ENCODE measurements around the gene STK32C. TPM values are rescaled to one million over a fixed set of nuclear protein-coding genes. Genes with fewer than 3 reads are reported as not detected.

The STK32C gene
- total and polyA plus RNA-seq, 2 experiments from 2014 or later = 8.8 to 9.8 TPM

DNA sequence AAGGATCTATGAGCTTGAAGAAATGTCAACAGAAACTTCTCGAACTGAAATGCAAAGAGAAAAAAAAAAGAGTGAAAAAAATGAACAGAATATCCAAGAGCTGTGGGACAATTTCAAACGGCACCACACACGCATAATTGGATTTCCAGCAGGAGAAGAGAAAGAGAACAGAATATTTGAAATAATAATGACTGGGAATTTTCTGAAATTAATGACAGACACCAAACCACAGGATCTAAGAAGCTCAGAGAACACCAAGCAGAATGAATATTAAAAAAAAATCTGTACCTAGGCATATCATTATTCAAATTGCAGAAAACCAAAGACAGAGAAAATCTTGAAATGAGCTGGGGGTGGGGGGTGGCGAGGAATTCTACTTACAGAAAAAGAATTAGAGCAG, 93.8 kb downstream of the STK32C start:
- no peaks in the 10 kb centered on the region for H3K79me2 ChIP-seq (ENCODE audit: insufficient read depth)
- no peaks in the 10 kb centered on the region for H3K9me2 ChIP-seq (ENCODE audit: insufficient read depth)
- in situ Hi-C loops (cut with MboI) = no loop called here
- no peaks in the 10 kb centered on the region for H3K27me3 ChIP-seq (replicated peaks; ENCODE audit: insufficient read depth)
- no peak for TF ChIP-seq EZH2phosphoT487 (IDR thresholded peaks at IDR 0.05; ENCODE audit: insufficient read depth, low read depth)
- no peak for TF ChIP-seq EZH2 (IDR thresholded peaks at IDR 0.05; ENCODE audit: insufficient read depth, poor library complexity, severe bottlenecking)
- no peaks in the 10 kb centered on the region for H3F3A ChIP-seq (ENCODE audit: insufficient read depth)
- H3K4me2 ChIP-seq (ENCODE audit: unreplicated experiment) = no peak overlapping the region
- no peak overlapping the region for H3K9ac ChIP-seq
- no peaks in the 10 kb centered on the region for H3K4me1 ChIP-seq (ENCODE audit: insufficient read depth)
- H3K36me3 ChIP-seq (ENCODE audit: low read depth) = no peaks in the 10 kb centered on the region
- H3K9me3 ChIP-seq (ENCODE audit: low read depth) = no peaks in the 10 kb centered on the region
- H2AFZ ChIP-seq = no peak overlapping the region
- H4K20me1 ChIP-seq (ENCODE audit: insufficient read depth) = no peaks in the 10 kb centered on the region
- no peak overlapping the region for H3K27ac ChIP-seq
- no peak overlapping the region for H3K4me3 ChIP-seq
- 26 to 30% methylated on average over 4 of the region's 4 CpGs for WGBS, 2 experiments (ENCODE audit: low coverage in 1 of 2, low lambda C conversion rate in 2 of 2, missing lambda C conversion rate in 2 of 2)
- no peak for DNase-seq

GRCh38 chr10:132212816-132213215, 94.9 kb downstream of the STK32C start:
- no peaks in the 10 kb centered on the region for H3K36me3 ChIP-seq (ENCODE audit: low read depth)
- no peak overlapping the region for H2AFZ ChIP-seq
- no peaks in the 10 kb centered on the region for H3K4me1 ChIP-seq (ENCODE audit: insufficient read depth)
- no peak overlapping the region for H3K4me3 ChIP-seq
- no peak overlapping the region for H3K27ac ChIP-seq
- H3K9ac ChIP-seq = no peak overlapping the region
- H4K20me1 ChIP-seq (ENCODE audit: insufficient read depth) = no peaks in the 10 kb centered on the region
- no peak for TF ChIP-seq EZH2phosphoT487 (IDR thresholded peaks at IDR 0.05; ENCODE audit: insufficient read depth, low read depth)
- TF ChIP-seq EZH2 (IDR thresholded peaks at IDR 0.05; ENCODE audit: insufficient read depth, poor library complexity, severe bottlenecking) = no peak
- no peaks in the 10 kb centered on the region for H3F3A ChIP-seq (ENCODE audit: insufficient read depth)
- in situ Hi-C loops (cut with MboI) = no loop called here
- no peak for DNase-seq
- no peaks in the 10 kb centered on the region for H3K79me2 ChIP-seq (ENCODE audit: insufficient read depth)
- WGBS, 2 experiments (ENCODE audit: low coverage in 1 of 2, low lambda C conversion rate in 2 of 2, missing lambda C conversion rate in 2 of 2) = 88% methylated on average over 8 to 9 of the region's 9 CpGs
- no peaks in the 10 kb centered on the region for H3K27me3 ChIP-seq (replicated peaks; ENCODE audit: insufficient read depth)
- H3K9me3 ChIP-seq (ENCODE audit: low read depth) = no peaks in the 10 kb centered on the region
- H3K4me2 ChIP-seq (ENCODE audit: unreplicated experiment) = no peak overlapping the region
- H3K9me2 ChIP-seq (ENCODE audit: insufficient read depth) = no peaks in the 10 kb centered on the region

- no peak for DNase-seq
- 88 to 92% methylated on average over 13 to 14 of the region's 14 CpGs for WGBS, 2 experiments (ENCODE audit: low coverage in 1 of 2, low lambda C conversion rate in 2 of 2, missing lambda C conversion rate in 2 of 2)
- no peaks in the 10 kb centered on the region for H3F3A ChIP-seq (ENCODE audit: insufficient read depth)
- H3K27me3 ChIP-seq (replicated peaks; ENCODE audit: insufficient read depth) = no peaks in the 10 kb centered on the region
- no peak overlapping the region for H3K4me2 ChIP-seq (ENCODE audit: unreplicated experiment)
- TF ChIP-seq EZH2phosphoT487 (IDR thresholded peaks at IDR 0.05; ENCODE audit: insufficient read depth, low read depth) = no peak
- TF ChIP-seq EZH2 (IDR thresholded peaks at IDR 0.05; ENCODE audit: insufficient read depth, poor library complexity, severe bottlenecking) = no peak
- H3K4me1 ChIP-seq (ENCODE audit: insufficient read depth) = no peaks in the 10 kb centered on the region
- no peaks in the 10 kb centered on the region for H3K9me3 ChIP-seq (ENCODE audit: low read depth)
- no peaks in the 10 kb centered on the region for H3K36me3 ChIP-seq (ENCODE audit: low read depth)
- no peaks in the 10 kb centered on the region for H3K9me2 ChIP-seq (ENCODE audit: insufficient read depth)
- in situ Hi-C loops (cut with MboI) = no loop called here
- H4K20me1 ChIP-seq (ENCODE audit: insufficient read depth) = no peaks in the 10 kb centered on the region
- H2AFZ ChIP-seq = no peak overlapping the region
- no peak overlapping the region for H3K4me3 ChIP-seq
- H3K9ac ChIP-seq = no peak overlapping the region
- no peak overlapping the region for H3K27ac ChIP-seq
- H3K79me2 ChIP-seq (ENCODE audit: insufficient read depth) = no peaks in the 10 kb centered on the region
These were observed 96.5 kb downstream of the STK32C start for GRCh38 chr10:132211246-132211645.

- H3K36me3 ChIP-seq (ENCODE audit: low read depth) = no peaks in the 10 kb centered on the region
- in situ Hi-C loops (cut with MboI) = no loop called here
- H3K9me3 ChIP-seq (ENCODE audit: low read depth) = no peaks in the 10 kb centered on the region
- H3F3A ChIP-seq (ENCODE audit: insufficient read depth) = no peaks in the 10 kb centered on the region
- H3K27me3 ChIP-seq (replicated peaks; ENCODE audit: insufficient read depth) = no peaks in the 10 kb centered on the region
- no peak overlapping the region for H3K4me3 ChIP-seq
- no peaks in the 10 kb centered on the region for H3K9me2 ChIP-seq (ENCODE audit: insufficient read depth)
- no peaks in the 10 kb centered on the region for H3K4me1 ChIP-seq (ENCODE audit: insufficient read depth)
- DNase-seq = no peak
- H3K27ac ChIP-seq = no peak overlapping the region
- TF ChIP-seq EZH2phosphoT487 (IDR thresholded peaks at IDR 0.05; ENCODE audit: insufficient read depth, low read depth) (no peak), EZH2 (IDR thresholded peaks at IDR 0.05; ENCODE audit: insufficient read depth, poor library complexity, severe bottlenecking) (no peak)
- WGBS, 2 experiments (ENCODE audit: low coverage in 1 of 2, low lambda C conversion rate in 2 of 2, missing lambda C conversion rate in 2 of 2) = 91 to 92% methylated on average over 14 of the region's 14 CpGs
- no peaks in the 10 kb centered on the region for H3K79me2 ChIP-seq (ENCODE audit: insufficient read depth)
- no peaks in the 10 kb centered on the region for H4K20me1 ChIP-seq (ENCODE audit: insufficient read depth)
- no peak overlapping the region for H2AFZ ChIP-seq
- H3K4me2 ChIP-seq (ENCODE audit: unreplicated experiment) = no peak overlapping the region
- H3K9ac ChIP-seq = no peak overlapping the region
These were observed 97.0 kb downstream of the STK32C start for GRCh38 chr10:132210766-132211165.

DNA sequence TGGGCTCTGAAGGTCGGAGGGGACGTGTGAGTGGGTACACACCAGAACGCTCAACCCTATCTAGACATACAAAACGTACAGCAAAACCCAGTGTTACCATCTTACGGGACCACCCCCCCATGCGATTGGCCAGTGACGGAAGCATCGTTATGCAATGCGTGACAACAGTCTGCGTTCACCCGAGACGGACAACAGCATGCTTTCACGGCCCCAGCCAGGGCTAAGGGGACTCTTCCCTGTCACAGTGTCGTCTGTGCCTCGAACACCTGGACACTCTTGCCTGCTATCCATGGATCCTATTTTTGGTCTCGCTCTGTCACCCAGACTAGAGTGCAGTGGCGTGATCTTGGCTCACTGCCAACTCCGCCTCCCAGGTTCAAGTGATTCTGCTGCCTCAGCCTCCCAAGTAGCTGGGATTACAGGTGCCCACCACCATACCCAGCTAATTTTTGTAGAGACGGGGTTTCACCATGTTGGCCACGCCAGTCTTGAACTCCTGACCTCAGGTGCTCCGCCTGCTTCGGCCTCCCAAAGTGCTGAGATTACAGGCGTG, 97.7 kb downstream of the STK32C start:
- no peaks in the 10 kb centered on the region for H3K79me2 ChIP-seq (ENCODE audit: insufficient read depth)
- TF ChIP-seq EZH2 (IDR thresholded peaks at IDR 0.05; ENCODE audit: insufficient read depth, poor library complexity, severe bottlenecking) = no peak
- TF ChIP-seq EZH2phosphoT487 (IDR thresholded peaks at IDR 0.05; ENCODE audit: insufficient read depth, low read depth) = no peak
- H3F3A ChIP-seq (ENCODE audit: insufficient read depth) = no peaks in the 10 kb centered on the region
- H3K4me2 ChIP-seq (ENCODE audit: unreplicated experiment) = no peak overlapping the region
- H3K9ac ChIP-seq = no peak overlapping the region
- no peak for DNase-seq
- in situ Hi-C loops (cut with MboI) = no loop called here
- no peak overlapping the region for H3K27ac ChIP-seq
- no peaks in the 10 kb centered on the region for H3K9me2 ChIP-seq (ENCODE audit: insufficient read depth)
- H4K20me1 ChIP-seq (ENCODE audit: insufficient read depth) = no peaks in the 10 kb centered on the region
- WGBS, 2 experiments (ENCODE audit: low coverage in 1 of 2, low lambda C conversion rate in 2 of 2, missing lambda C conversion rate in 2 of 2) = 84 to 86% methylated on average over 23 of the region's 23 CpGs
- H3K4me3 ChIP-seq = no peak overlapping the region
- H3K9me3 ChIP-seq (ENCODE audit: low read depth) = no peaks in the 10 kb centered on the region
- no peaks in the 10 kb centered on the region for H3K4me1 ChIP-seq (ENCODE audit: insufficient read depth)
- H3K36me3 ChIP-seq (ENCODE audit: low read depth) = no peaks in the 10 kb centered on the region
- H3K27me3 ChIP-seq (replicated peaks; ENCODE audit: insufficient read depth) = no peaks in the 10 kb centered on the region
- H2AFZ ChIP-seq = no peak overlapping the region

All from GM23248 (cell line).